HepG2 (cell line): ENCODE data around the gene CDK18. TPM values are rescaled to one million over a fixed set of nuclear protein-coding genes. Genes with fewer than 3 reads are reported as not detected.

ENCODE experiments used
- ARNTL ChIP-seq: sonication (generic); formaldehyde crosslinking; IDR thresholded peaks from 2 replicates; pipeline ENCODE4 v1.4.0; 2020; ENCODE audit warnings: mild to moderate bottlenecking, missing genetic modification reagents
- CBFB ChIP-seq: sonication (generic); formaldehyde crosslinking; IDR thresholded peaks from 2 replicates; pipeline ENCODE4 v1.4.0; 2020; ENCODE audit warnings: missing genetic modification reagents
- HDAC2 ChIP-seq: sonication (generic); formaldehyde crosslinking; IDR thresholded peaks from 2 replicates; pipeline ENCODE4 v1.4.0; 2020; ENCODE audit warnings: missing genetic modification reagents
- HES4 ChIP-seq: sonication (generic); formaldehyde crosslinking; IDR thresholded peaks from 2 replicates; pipeline ENCODE4 v1.9.0; 2021; ENCODE audit warnings: mild to moderate bottlenecking, missing genetic modification reagents, borderline replicate concordance
- IKZF5 ChIP-seq: IDR thresholded peaks from 2 replicates; pipeline ENCODE4 v1.6.1; 2018; ENCODE audit warnings: missing genetic modification reagents, mild to moderate bottlenecking, missing compliant biosample characterization
- MLXIP ChIP-seq: sonication (generic); formaldehyde crosslinking; IDR thresholded peaks from 2 replicates; pipeline ENCODE4 v1.9.0; 2021; ENCODE audit warnings: missing genetic modification reagents, borderline replicate concordance
- NFE2L1 ChIP-seq: sonication (generic); formaldehyde crosslinking; IDR thresholded peaks from 2 replicates; pipeline ENCODE4 v1.4.0; 2020; ENCODE audit warnings: missing genetic modification reagents, mild to moderate bottlenecking, borderline replicate concordance
- NFIC ChIP-seq: IDR thresholded peaks from 2 replicates; pipeline ENCODE4 v1.6.1; 2012; ENCODE audit warnings: mild to moderate bottlenecking, low read length, inconsistent platforms
- NPAS2 ChIP-seq: sonication (generic); formaldehyde crosslinking; IDR thresholded peaks from 2 replicates; pipeline ENCODE4 v1.8.0; 2022; ENCODE audit warnings: mild to moderate bottlenecking, missing genetic modification reagents, borderline replicate concordance
- NR2C2 ChIP-seq: sonication (generic); formaldehyde crosslinking; IDR thresholded peaks from 2 replicates; pipeline ENCODE4 v1.4.0; 2020; ENCODE audit warnings: missing genetic modification reagents, mild to moderate bottlenecking, moderate library complexity, borderline replicate concordance
- PRDM4 ChIP-seq: sonication (generic); formaldehyde crosslinking; IDR thresholded peaks from 2 replicates; pipeline ENCODE4 v1.9.0; 2021; ENCODE audit warnings: missing genetic modification reagents, borderline replicate concordance
- SCMH1 ChIP-seq: sonication (generic); formaldehyde crosslinking; IDR thresholded peaks from 2 replicates; pipeline ENCODE4 v1.9.0; 2021; ENCODE audit warnings: missing genetic modification reagents, mild to moderate bottlenecking, borderline replicate concordance
- SNAI1 ChIP-seq: sonication (generic); formaldehyde crosslinking; IDR thresholded peaks from 2 replicates; pipeline ENCODE4 v1.5.0; 2020; ENCODE audit warnings: mild to moderate bottlenecking, missing genetic modification reagents, borderline replicate concordance
- ZNF691 ChIP-seq: sonication (generic); formaldehyde crosslinking; IDR thresholded peaks from 2 replicates; pipeline ENCODE4 v1.4.0; 2020; ENCODE audit warnings: missing genetic modification reagents, low read depth, mild to moderate bottlenecking, borderline replicate concordance
- ZNF75D ChIP-seq: sonication (generic); formaldehyde crosslinking; IDR thresholded peaks from 2 replicates; pipeline ENCODE4 v1.8.1; 2023; ENCODE audit warnings: missing genetic modification reagents, mild to moderate bottlenecking, borderline replicate concordance
- ZNF788 ChIP-seq: sonication (generic); formaldehyde crosslinking; IDR thresholded peaks from 2 replicates; pipeline ENCODE4 v1.5.0; 2020; ENCODE audit warnings: mild to moderate bottlenecking, missing genetic modification reagents, borderline replicate concordance
- ZXDC ChIP-seq: sonication (generic); formaldehyde crosslinking; IDR thresholded peaks from 2 replicates; pipeline ENCODE4 v1.5.0; 2020; ENCODE audit warnings: mild to moderate bottlenecking, missing genetic modification reagents
- polyA plus RNA-seq, 8 experiments: library from polyadenylated mRNA; depleted of rRNA in 3 of 8; stranded (reverse) in 7 of 8; unstranded in 1 of 8; fragments of >200 nt; fragmentation: Illumina TruSeq in 4 of 8; extraction: Trizol in 4 of 8; gene quantifications; 2 replicates each; pipeline versions ENCODE4 v1.2.1 to v1.2.3, GENCODE V29; 2011 to 2016; ENCODE audit warnings: low read depth in 4 of 8, missing spikeins in 1 of 8, mixed read lengths in 1 of 8; ENCODE audit not compliant: insufficient read depth in 1 of 8
- total RNA-seq, 5 experiments: library from RNA; depleted of rRNA; stranded (reverse); fragments of >200 nt; fragmentation: Illumina TruSeq; extraction: Trizol; gene quantifications; 2 replicates each; pipeline ENCODE4 v1.2.3, GENCODE V29; 2016; ENCODE audit warnings: low read depth in 1 of 5

Gene CDK18
- total and polyA plus RNA-seq, 2 of the 13 experiments (the other 11 are each of a cell fraction or from before 2014, with no cell fraction given), result 6.4 to 38.8 TPM

GRCh38 chr1:205484985-205485967 is 19.2 kb upstream of the CDK18 start (continued):
- TF ChIP-seq MLXIP (CRISPR knock-in tag) (no peak), HDAC2 (peak; percentile 65), NR2C2 (CRISPR knock-in tag) (peak; percentile 47; the same call in 1 of the 2 replicates), ARNTL (CRISPR knock-in tag) (0 out of 2 replicates have a peak, but pooled peaks have one; percentile 25), NFIC (no peak), PRDM4 (CRISPR knock-in tag) (no peak), ZNF788 (CRISPR knock-in tag) (peak; percentile 84; the same call in 1 of the 2 replicates), ZNF75D (no peak), CBFB (CRISPR knock-in tag) (no peak), SNAI1 (CRISPR knock-in tag) (no peak), HES4 (CRISPR knock-in tag) (no peak), ZNF691 (CRISPR knock-in tag) (no peak; the same call in 1 of the 2 replicates), ZXDC (no peak), SCMH1 (no peak), NFE2L1 (no peak), IKZF5 (CRISPR knock-in tag) (peak; percentile 66; the same call in 1 of the 2 replicates), NPAS2 (CRISPR knock-in tag) (no peak)
